ENCODE results near the gene LTB4R. TPM values are rescaled to one million over a fixed set of nuclear protein-coding genes. Genes with fewer than 3 reads are reported as not detected.
A peak's percentile ranks its signal among the peaks of the same experiment; 100 is the strongest.

The LTB4R gene
- total RNA-seq, 1 donor from 2014 or later = 10.7 TPM

- no peaks in the 10 kb centered on the region for H3K9me3 Mint-ChIP-seq
- peak overlapping the region; percentile 54 for H3K27ac Mint-ChIP-seq
- no peaks in the 10 kb centered on the region for H3K27me3 Mint-ChIP-seq (ENCODE audit: low read depth)
- DNase-seq (ENCODE audit: low spot score) = no peak
- peaks cover 34% of the 10 kb centered on the region for H3K36me3 Mint-ChIP-seq (ENCODE audit: low read depth)
- H3K4me1 Mint-ChIP-seq (ENCODE audit: low read depth) = peaks cover 35% of the 10 kb centered on the region
- intact Hi-C loops (cut with micrococcal nuclease) = loop anchor here (1.0 to 5.0 kb wide), 4 partner anchors 8 to 285 kb away; no protein-coding TSS in a partner anchor
- H3K4me3 Mint-ChIP-seq (ENCODE audit: low read depth) = peak overlapping the region; percentile 4
Measured at GRCh38 chr14:24297190-24297964, 13.9 kb upstream of the LTB4R start.

DNA sequence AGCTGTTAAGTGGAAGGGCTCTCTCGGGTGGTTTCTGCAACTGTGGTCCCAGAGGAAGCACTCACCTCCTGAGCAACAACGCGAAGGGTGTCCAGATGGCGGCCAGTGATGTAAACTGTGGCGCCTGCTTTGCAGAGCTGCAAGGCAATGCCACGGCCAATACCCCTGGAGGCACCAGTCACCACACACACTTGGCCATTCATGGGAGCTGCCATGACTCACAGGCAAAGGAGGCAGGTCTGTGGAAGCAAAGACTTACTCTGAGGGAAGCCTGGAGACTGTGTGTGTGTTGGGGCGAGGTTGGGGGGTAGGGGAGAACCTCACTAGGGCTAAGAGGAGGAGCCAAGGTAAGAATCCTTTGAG is 12.4 kb upstream of the LTB4R start:
- Mint-ChIP-seq H3K36me3 (ENCODE audit: low read depth) (peaks cover 38% of the 10 kb centered on the region), H3K27ac (peak overlapping the region; percentile 88), H3K27me3 (ENCODE audit: low read depth) (no peaks in the 10 kb centered on the region), H3K9me3 (no peaks in the 10 kb centered on the region), H3K4me1 (ENCODE audit: low read depth) (peaks cover 33% of the 10 kb centered on the region), H3K4me3 (ENCODE audit: low read depth) (peak overlapping the region; percentile 90)
- no peak for DNase-seq (ENCODE audit: low spot score)
- intact Hi-C loops (cut with micrococcal nuclease) = loop anchor here (1.0 to 5.0 kb wide), 3 partner anchors 28 to 287 kb away; partner anchors contain the start of genes MDP1 and RABGGTA

DNA sequence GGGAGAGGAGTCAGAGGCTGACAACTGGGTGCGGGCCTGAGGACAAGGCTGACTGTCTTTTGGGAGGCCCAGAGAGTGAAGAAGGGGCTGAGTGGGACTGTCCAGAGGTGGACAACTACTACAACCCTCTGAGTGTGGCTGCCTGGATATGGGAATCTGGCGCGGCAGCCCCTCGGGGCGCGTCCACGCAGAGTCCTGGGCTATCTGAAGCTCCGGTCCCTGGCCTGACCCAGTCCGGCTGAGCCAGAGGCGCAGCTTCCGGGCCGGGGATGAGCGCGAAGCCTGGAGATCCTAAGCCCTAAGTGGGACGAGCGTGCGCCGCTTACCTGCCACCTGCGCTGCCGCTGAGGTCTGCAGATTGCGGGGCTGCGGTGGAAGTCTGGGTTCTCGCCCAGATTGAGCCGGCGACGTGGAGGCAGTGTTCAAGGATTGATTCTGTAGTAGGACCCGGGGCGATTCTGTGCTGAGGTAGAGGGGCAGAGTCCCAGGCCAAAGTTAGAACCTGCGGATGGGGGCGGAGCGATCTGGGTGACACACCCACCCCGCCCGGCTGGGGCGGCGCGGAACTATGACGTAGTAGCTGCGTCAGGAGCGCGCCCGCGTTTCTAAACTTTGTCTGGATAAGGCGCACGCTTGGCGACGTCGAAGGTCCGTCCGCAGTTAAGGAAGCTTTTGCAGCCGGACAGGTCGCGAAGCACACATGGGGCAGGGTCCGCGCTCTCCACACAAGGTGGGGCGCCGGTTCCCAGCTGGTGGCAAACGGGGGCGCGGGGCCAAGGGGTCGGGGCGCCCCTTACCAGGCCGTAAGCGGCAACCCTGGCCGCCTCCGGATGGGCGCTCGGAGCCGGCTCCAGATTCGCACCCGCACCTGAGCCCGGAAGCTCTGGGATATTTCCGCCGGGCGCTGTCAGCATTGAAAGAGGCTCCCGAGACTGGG is 11.8 kb upstream of the LTB4R start, which contains the start of the genes DHRS1 and NOP9:
Gene DHRS1, minus strand, starts transcription at position 526 of the 937 bp plus-strand sequence. CDS start 674 bp downstream, outside the sequence.
Gene NOP9, plus strand, starts transcription at position 596 of the 937 bp plus-strand sequence. Its CDS starts 105 bp downstream, at position 701.
- DNase-seq (ENCODE audit: low spot score) = peak; percentile 89
- intact Hi-C loops (cut with micrococcal nuclease) = loop anchor here (1.0 to 5.0 kb wide), 3 partner anchors 28 to 287 kb away; partner anchors contain the start of genes MDP1 and RABGGTA
- Mint-ChIP-seq H3K9me3 (no peaks in the 10 kb centered on the region), H3K4me1 (ENCODE audit: low read depth) (peaks cover 33% of the 10 kb centered on the region), H3K27me3 (ENCODE audit: low read depth) (no peaks in the 10 kb centered on the region), H3K4me3 (ENCODE audit: low read depth) (peak within 1 kb of the TSS; percentile 90), H3K36me3 (ENCODE audit: low read depth) (peaks cover 44% of the 10 kb centered on the region), H3K27ac (peak within 1 kb of the TSS; percentile 88)

DNA sequence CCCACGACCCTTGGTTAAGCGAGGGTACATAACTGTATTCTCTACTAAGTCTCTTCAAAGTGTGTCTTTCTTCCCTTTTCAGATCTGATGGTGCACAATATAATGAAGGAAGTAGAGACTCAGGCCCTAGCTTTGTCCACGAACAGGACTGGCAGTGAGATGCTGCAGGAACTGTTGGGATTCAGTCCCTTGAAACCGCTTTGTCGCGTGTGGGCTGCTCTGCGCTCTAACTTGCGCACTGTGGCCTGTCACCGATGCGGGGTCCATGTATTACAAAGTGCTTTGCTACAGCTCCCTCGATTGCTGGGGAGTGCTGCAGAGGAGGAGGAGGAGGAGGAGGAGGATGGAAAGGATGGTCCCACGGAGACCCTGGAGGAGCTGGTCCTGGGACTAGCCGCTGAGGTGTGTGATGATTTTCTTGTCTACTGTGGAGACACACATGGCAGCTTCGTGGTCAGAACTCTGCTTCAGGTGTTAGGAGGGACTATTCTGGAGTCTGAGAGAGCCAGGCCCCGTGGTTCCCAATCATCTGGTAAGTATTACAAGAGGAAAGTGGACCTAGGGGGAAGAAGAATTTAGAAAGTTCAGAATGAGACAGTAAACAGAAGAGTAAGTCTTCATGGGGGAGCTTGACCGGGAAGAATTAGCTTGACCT is 10.8 kb upstream of the LTB4R start:
- no peak for DNase-seq (ENCODE audit: low spot score)
- Mint-ChIP-seq H3K4me3 (ENCODE audit: low read depth) (peak overlapping the region; percentile 90), H3K9me3 (no peaks in the 10 kb centered on the region), H3K4me1 (ENCODE audit: low read depth) (peaks cover 33% of the 10 kb centered on the region), H3K27me3 (ENCODE audit: low read depth) (no peaks in the 10 kb centered on the region), H3K27ac (peak overlapping the region; percentile 73), H3K36me3 (ENCODE audit: low read depth) (peaks cover 50% of the 10 kb centered on the region)
- intact Hi-C loops (cut with micrococcal nuclease) = no loop called here

GRCh38 chr14:24304019-24304387 is 7.3 kb upstream of the LTB4R start:
- Mint-ChIP-seq H3K9me3 (no peaks in the 10 kb centered on the region), H3K4me3 (ENCODE audit: low read depth) (no peak overlapping the region), H3K27me3 (ENCODE audit: low read depth) (no peaks in the 10 kb centered on the region), H3K4me1 (ENCODE audit: low read depth) (peaks cover 21% of the 10 kb centered on the region), H3K36me3 (ENCODE audit: low read depth) (peaks cover 73% of the 10 kb centered on the region), H3K27ac (no peak overlapping the region)
- DNase-seq (ENCODE audit: low spot score) = no peak
- intact Hi-C loops (cut with micrococcal nuclease) = no loop called here

DNA sequence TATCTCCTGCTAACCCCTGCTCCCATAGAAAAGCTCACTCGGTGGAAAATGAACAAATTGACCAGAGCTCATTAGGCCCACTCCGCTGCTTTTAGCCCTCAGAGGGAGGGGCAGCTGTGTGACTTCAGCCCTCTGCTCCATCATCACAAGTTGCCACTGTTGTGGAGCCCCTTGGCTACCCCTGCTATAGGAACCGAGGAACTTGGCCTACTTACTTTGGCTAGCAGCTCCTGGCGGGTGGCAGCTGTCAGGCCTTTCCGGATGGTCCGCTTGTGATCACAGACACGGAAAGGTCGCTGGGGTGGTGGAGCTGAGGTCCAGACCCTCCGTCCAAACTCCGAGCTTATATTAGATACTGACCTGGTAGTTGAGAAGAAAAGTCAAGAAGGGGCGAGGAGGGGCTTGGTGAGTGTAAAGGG is 4.1 kb upstream of the LTB4R start:
- intact Hi-C loops (cut with micrococcal nuclease) = no loop called here
- no peaks in the 10 kb centered on the region for H3K27me3 Mint-ChIP-seq (ENCODE audit: low read depth)
- DNase-seq (ENCODE audit: low spot score) = no peak
- no peaks in the 10 kb centered on the region for H3K9me3 Mint-ChIP-seq
- H3K4me1 Mint-ChIP-seq (ENCODE audit: low read depth) = peaks cover 27% of the 10 kb centered on the region
- H3K27ac Mint-ChIP-seq = peak overlapping the region; percentile 57
- H3K36me3 Mint-ChIP-seq (ENCODE audit: low read depth) = peaks cover 73% of the 10 kb centered on the region
- H3K4me3 Mint-ChIP-seq (ENCODE audit: low read depth) = no peak overlapping the region

DNA sequence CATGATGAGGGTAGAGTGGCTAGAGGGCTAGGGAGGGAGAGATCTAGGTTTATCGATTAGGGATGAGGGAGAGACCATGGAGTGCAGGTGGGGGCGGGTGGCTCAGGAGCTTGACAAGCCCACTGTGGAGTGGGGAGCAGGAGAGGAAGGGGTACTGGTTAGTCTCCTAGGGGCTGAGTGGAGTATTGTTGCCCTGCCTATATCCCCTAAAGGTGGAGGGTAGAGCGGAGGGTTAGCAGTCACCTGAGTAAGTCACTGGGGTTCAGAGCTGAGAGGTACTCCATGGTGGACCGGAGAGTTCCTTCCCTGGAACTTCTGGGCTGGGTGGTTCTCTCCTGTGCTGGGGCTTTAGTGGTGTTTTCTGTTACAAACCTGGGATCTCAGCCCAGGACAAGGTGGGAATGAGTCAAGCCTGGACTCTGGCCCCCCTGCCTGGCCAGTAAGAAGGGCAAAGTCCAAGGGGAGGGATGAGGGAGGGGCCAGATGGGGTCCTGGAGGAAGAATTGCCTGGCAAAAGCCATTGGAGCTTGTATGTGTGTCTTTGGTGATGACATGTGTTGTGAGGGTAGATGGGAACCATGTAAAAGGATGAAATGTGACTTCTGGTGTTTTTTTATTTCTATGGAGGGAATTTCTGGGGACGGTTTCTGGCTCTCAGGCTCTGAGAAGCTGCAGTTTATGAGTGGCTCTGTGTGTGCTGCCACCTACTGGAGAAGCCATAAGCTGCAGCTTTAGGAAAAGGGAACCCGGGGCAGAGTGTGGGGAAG is 3.5 kb upstream of the LTB4R start, which contains the start of gene CIDEB:
Gene CIDEB, minus strand, starts transcription at position 403 of the 767 bp plus-strand sequence. Its CDS starts 119 bp downstream, at position 284.
- peak; percentile 39 for DNase-seq (ENCODE audit: low spot score)
- peaks cover 33% of the 10 kb centered on the region for H3K4me1 Mint-ChIP-seq (ENCODE audit: low read depth)
- intact Hi-C loops (cut with micrococcal nuclease) = no loop called here
- peak within 1 kb of the TSS; percentile 57 for H3K27ac Mint-ChIP-seq
- no peak within 1 kb of the TSS for H3K4me3 Mint-ChIP-seq (ENCODE audit: low read depth)
- no peaks in the 10 kb centered on the region for H3K9me3 Mint-ChIP-seq
- peaks cover 71% of the 10 kb centered on the region for H3K36me3 Mint-ChIP-seq (ENCODE audit: low read depth)
- H3K27me3 Mint-ChIP-seq (ENCODE audit: low read depth) = no peaks in the 10 kb centered on the region

GRCh38 chr14:24308342-24309124 is 2.8 kb upstream of the LTB4R start:
- no peaks in the 10 kb centered on the region for H3K9me3 Mint-ChIP-seq
- peaks cover 73% of the 10 kb centered on the region for H3K36me3 Mint-ChIP-seq (ENCODE audit: low read depth)
- H3K27ac Mint-ChIP-seq = peak overlapping the region; percentile 3
- H3K4me3 Mint-ChIP-seq (ENCODE audit: low read depth) = no peak overlapping the region
- peaks cover 39% of the 10 kb centered on the region for H3K4me1 Mint-ChIP-seq (ENCODE audit: low read depth)
- no peaks in the 10 kb centered on the region for H3K27me3 Mint-ChIP-seq (ENCODE audit: low read depth)
- no peak for DNase-seq (ENCODE audit: low spot score)
- intact Hi-C loops (cut with micrococcal nuclease) = no loop called here

- H3K4me1 Mint-ChIP-seq (ENCODE audit: low read depth) = peaks cover 50% of the 10 kb centered on the region
- intact Hi-C loops (cut with micrococcal nuclease) = no loop called here
- H3K36me3 Mint-ChIP-seq (ENCODE audit: low read depth) = peaks cover 70% of the 10 kb centered on the region
- no peak for DNase-seq (ENCODE audit: low spot score)
- H3K9me3 Mint-ChIP-seq = no peaks in the 10 kb centered on the region
- no peaks in the 10 kb centered on the region for H3K27me3 Mint-ChIP-seq (ENCODE audit: low read depth)
- H3K4me3 Mint-ChIP-seq (ENCODE audit: low read depth) = peak within 1 kb of the TSS; percentile 75
- H3K27ac Mint-ChIP-seq = peak within 1 kb of the TSS; percentile 61
Measured at GRCh38 chr14:24309538-24310264, 1.6 kb upstream of the LTB4R start, which contains the start of gene LTB4R2. LTB4R2 (plus strand) TSS chr14:24310140; CDS start chr14:24310665, 525 bp downstream.

DNA sequence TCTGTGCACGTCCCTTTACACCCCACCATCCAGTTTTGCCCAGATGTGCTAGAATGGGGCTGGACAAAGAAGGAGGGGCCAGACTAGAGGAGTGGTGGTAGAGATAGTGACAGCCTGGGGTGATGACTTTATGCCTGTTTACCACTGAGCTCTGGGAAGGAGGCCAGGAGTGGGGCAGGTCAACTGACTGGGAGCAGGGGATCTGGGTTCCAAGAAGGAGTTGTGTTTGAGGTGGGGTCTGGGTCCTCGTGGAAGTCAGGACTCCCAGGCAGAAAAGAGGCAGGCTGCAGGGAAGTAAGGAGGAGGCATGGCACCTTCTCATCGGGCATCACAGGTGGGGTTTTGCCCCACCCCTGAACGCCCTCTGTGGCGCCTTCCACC is 1.0 kb upstream of the LTB4R start:
- H3K36me3 Mint-ChIP-seq (ENCODE audit: low read depth) = peaks cover 66% of the 10 kb centered on the region

More for the DNA sequence above, 1.0 kb upstream of the LTB4R start:
- DNase-seq (ENCODE audit: low spot score) = no peak
- Mint-ChIP-seq H3K4me1 (ENCODE audit: low read depth) (peaks cover 52% of the 10 kb centered on the region), H3K9me3 (no peaks in the 10 kb centered on the region), H3K27ac (peak overlapping the region; percentile 61), H3K4me3 (ENCODE audit: low read depth) (peak overlapping the region; percentile 75), H3K27me3 (ENCODE audit: low read depth) (no peaks in the 10 kb centered on the region)
- intact Hi-C loops (cut with micrococcal nuclease) = no loop called here
